Measurements from ENCODE around the gene HHAT.

DNA sequence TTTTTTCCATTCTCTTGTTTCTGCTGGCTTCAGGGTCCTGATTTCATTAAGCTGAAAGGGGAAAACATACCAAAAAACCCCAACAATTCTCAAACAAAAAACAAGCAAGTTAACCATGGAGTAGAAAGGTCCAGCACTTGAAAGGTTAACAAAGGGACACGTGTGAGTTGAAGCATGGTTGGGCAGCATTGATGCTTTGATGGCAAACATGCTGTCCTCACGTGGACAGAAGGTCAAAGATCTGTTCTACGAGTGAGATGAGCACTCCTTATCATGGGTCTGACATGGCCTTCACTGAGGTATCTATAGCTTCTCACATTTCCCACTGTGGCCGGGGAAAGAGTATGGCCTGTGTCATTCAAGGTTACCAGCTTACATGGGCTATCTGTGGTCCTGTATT, 394.9 kb downstream of the HHAT start:
- TF ChIP-seq, protein P1, sequence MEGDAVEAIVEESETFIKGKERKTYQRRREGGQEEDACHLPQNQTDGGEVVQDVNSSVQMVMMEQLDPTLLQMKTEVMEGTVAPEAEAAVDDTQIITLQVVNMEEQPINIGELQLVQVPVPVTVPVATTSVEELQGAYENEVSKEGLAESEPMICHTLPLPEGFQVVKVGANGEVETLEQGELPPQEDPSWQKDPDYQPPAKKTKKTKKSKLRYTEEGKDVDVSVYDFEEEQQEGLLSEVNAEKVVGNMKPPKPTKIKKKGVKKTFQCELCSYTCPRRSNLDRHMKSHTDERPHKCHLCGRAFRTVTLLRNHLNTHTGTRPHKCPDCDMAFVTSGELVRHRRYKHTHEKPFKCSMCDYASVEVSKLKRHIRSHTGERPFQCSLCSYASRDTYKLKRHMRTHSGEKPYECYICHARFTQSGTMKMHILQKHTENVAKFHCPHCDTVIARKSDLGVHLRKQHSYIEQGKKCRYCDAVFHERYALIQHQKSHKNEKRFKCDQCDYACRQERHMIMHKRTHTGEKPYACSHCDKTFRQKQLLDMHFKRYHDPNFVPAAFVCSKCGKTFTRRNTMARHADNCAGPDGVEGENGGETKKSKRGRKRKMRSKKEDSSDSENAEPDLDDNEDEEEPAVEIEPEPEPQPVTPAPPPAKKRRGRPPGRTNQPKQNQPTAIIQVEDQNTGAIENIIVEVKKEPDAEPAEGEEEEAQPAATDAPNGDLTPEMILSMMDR (IDR thresholded peaks at IDR 0.05; ENCODE audit: borderline replicate concordance, extremely low read depth, low read length, poor library complexity, severe bottlenecking) = no peak
- TF ChIP-seq EZH2 (IDR thresholded peaks at IDR 0.05; ENCODE audit: borderline replicate concordance, low read depth, low read length, severe bottlenecking) = no peak
